ENCODE results near the gene TRNT1. TPM values are rescaled to one million over a fixed set of nuclear protein-coding genes. Genes with fewer than 3 reads are reported as not detected.

The TRNT1 gene
- total RNA-seq, 1 experiment from 2014 or later = 22.8 TPM

- no peak for TF ChIP-seq CTCF (IDR thresholded peaks at IDR 0.05)
- TF ChIP-seq REST (IDR thresholded peaks at IDR 0.05; ENCODE audit: insufficient read depth in 1 of 2, low read depth in 2 of 2, low read length in 1 of 2) = no peak
- TF ChIP-seq SIN3A (IDR thresholded peaks at IDR 0.05; ENCODE audit: borderline replicate concordance, insufficient read depth, low read depth, low read length) = no peak
- no peak for TF ChIP-seq POLR2AphosphoS5 (IDR thresholded peaks at IDR 0.05; ENCODE audit: low read depth, low read length)
- TF ChIP-seq TCF7L2 (IDR thresholded peaks at IDR 0.05; ENCODE audit: low read depth, low read length) = no peak
- in situ Hi-C loops (cut with HindIII; ENCODE audit: low pct_unique_long_range_greater_than_20kb, low sequenced_read_pairs) = no loop called here
- no TSS peak for BruUV-seq (replicated peaks)
- ChIA-PET POLR2A (no interaction called here), CTCF (no interaction called here)
- intact Hi-C loops (cut with micrococcal nuclease; ENCODE audit: unreplicated experiment) = no loop called here
- H3K36me3 ChIP-seq (ENCODE audit: control insufficient read depth, insufficient read depth, low read length) = peaks cover 34% of the 10 kb centered on the region
- no peaks in the 10 kb centered on the region for H3K9me3 ChIP-seq (ENCODE audit: control insufficient read depth, insufficient read depth, low read depth, low read length)
- no peaks in the 10 kb centered on the region for H3K27me3 ChIP-seq (ENCODE audit: control insufficient read depth, insufficient read depth, low read length)
- H3K4me1 ChIP-seq (ENCODE audit: control insufficient read depth, insufficient read depth, low read length) = no peaks in the 10 kb centered on the region
- ATAC-seq = no peak
- H3K4me3 ChIP-seq (ENCODE audit: low read depth in 2 of 2, low read length in 2 of 2) = no peak overlapping the region
- H3K27ac ChIP-seq (ENCODE audit: low read length) = no peak overlapping the region
- no peak for DNase-seq (ENCODE audit: low read depth, low spot score)
Measured at GRCh38 chr3:3141939-3142338, 15.2 kb downstream of the TRNT1 start.

GRCh38 chr3:3145831-3146230 lies 19.1 kb downstream of the TRNT1 start:
- ATAC-seq = no peak
- BruUV-seq (replicated peaks) = no TSS peak
- in situ Hi-C loops (cut with HindIII; ENCODE audit: low pct_unique_long_range_greater_than_20kb, low sequenced_read_pairs) = no loop called here

More at GRCh38 chr3:3145831-3146230, 19.1 kb downstream of the TRNT1 start:
- peaks cover 2% of the 10 kb centered on the region; the same call in 1 of the 2 replicates for H3K4me1 ChIP-seq (ENCODE audit: control insufficient read depth, insufficient read depth, low read length)
- no peaks in the 10 kb centered on the region for H3K9me3 ChIP-seq (ENCODE audit: control insufficient read depth, insufficient read depth, low read depth, low read length)
- no peak overlapping the region for H3K4me3 ChIP-seq (ENCODE audit: low read depth in 2 of 2, low read length in 2 of 2)
- TF ChIP-seq POLR2AphosphoS5 (IDR thresholded peaks at IDR 0.05; ENCODE audit: low read depth, low read length) (no peak), SIN3A (IDR thresholded peaks at IDR 0.05; ENCODE audit: borderline replicate concordance, insufficient read depth, low read depth, low read length) (no peak), REST (IDR thresholded peaks at IDR 0.05; ENCODE audit: insufficient read depth in 1 of 2, low read depth in 2 of 2, low read length in 1 of 2) (no peak), TCF7L2 (IDR thresholded peaks at IDR 0.05; ENCODE audit: low read depth, low read length) (no peak), CTCF (IDR thresholded peaks at IDR 0.05) (no peak)
- POLR2A ChIA-PET = no interaction called here
- H3K27ac ChIP-seq (ENCODE audit: low read length) = no peak overlapping the region
- DNase-seq (ENCODE audit: low read depth, low spot score) = no peak
- peaks cover 39% of the 10 kb centered on the region for H3K36me3 ChIP-seq (ENCODE audit: control insufficient read depth, insufficient read depth, low read length)
- H3K27me3 ChIP-seq (ENCODE audit: control insufficient read depth, insufficient read depth, low read length) = no peaks in the 10 kb centered on the region
- intact Hi-C loops (cut with micrococcal nuclease; ENCODE audit: unreplicated experiment) = no loop called here
- CTCF ChIA-PET = no interaction called here

All from Panc1 (cell line).